NT2/D1 (cell line): ENCODE measurements around the gene TMEM222.
"Not testable (repeated sequence)": the region's sequence is repeated elsewhere in the genome, so short reads cannot be mapped to it uniquely, and the experiment has no call there.

ENCODE experiments used
- DNase-seq: peaks from one replicate; pipeline ENCODE4 v3.0.0-alpha.2; 2011; ENCODE audit warnings: low read depth, low spot score
- H3K27me3 ChIP-seq: 2 replicates; pipeline ENCODE4 v1.6.0; 2011; ENCODE audit warnings: mild to moderate bottlenecking; ENCODE audit not compliant: insufficient read length, insufficient read depth
- H3K36me3 ChIP-seq: 2 replicates; pipeline ENCODE4 v1.6.1; 2011; ENCODE audit warnings: mild to moderate bottlenecking, low read length, mixed read lengths; ENCODE audit not compliant: insufficient read depth, insufficient read length
- H3K4me1 ChIP-seq: 2 replicates; pipeline ENCODE4 v1.5.1; 2011; ENCODE audit not compliant: insufficient read depth, insufficient read length
- H3K4me3 ChIP-seq: 2 replicates; pipeline ENCODE4 v1.5.1; 2011; ENCODE audit warnings: low read depth; ENCODE audit not compliant: insufficient read length
- H3K9ac ChIP-seq: 2 replicates; pipeline ENCODE4 v1.6.0; 2011; ENCODE audit warnings: low read depth; ENCODE audit not compliant: insufficient read length
- H3K9me3 ChIP-seq: 2 replicates; pipeline ENCODE4 v1.5.1; 2011; ENCODE audit warnings: mild to moderate bottlenecking, low read length; ENCODE audit not compliant: insufficient read depth
- SUZ12 ChIP-seq: IDR thresholded peaks from 2 replicates; pipeline ENCODE4 v1.6.1; 2011; ENCODE audit not compliant: insufficient read length, insufficient read depth; ENCODE audit errors: extremely low read depth
- YY1 ChIP-seq: IDR thresholded peaks from 2 replicates; pipeline ENCODE4 v1.6.1; 2011; ENCODE audit not compliant: insufficient read length, insufficient read depth
- ZNF274 ChIP-seq: IDR thresholded peaks from 2 replicates; pipeline ENCODE4 v1.6.1; 2011; ENCODE audit warnings: mild to moderate bottlenecking, low read depth, low read length

Gene TMEM222

DNA sequence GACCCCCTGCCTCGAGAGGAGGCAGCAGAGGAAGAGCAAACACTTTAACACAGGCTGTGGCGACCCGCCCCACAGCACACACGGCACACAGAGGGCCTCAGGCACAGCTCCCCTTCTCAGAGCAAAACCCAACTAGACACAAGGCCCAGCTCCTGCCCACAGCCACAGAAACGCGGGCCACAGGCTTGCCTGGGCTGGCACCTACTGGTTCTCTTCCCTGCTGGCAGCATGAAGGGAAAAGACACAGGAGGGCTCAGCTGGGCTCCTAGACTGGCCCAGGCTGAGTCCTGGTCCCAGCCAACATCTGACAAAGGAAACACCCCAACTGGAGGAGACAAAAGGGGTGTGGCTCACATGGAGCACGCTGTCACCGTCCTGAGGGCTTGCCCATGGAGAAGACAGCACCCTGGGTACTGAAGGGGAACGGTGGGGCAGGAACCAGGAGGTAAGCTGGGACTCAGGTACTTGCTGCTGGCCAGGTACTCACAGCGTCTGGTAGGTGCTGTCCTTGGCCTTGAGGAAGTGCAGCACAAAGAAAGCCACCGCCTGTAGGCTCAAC lies 57.7 kb downstream of the TMEM222 start:
- Histone ChIP-seq H3K4me1 (peaks cover 14% of the 10 kb centered on the region), H3K9ac (peak overlapping the region; percentile 47), H3K27me3 (peaks cover 27% of the 10 kb centered on the region), H3K4me3 (no peak overlapping the region), H3K36me3 (no peaks in the 10 kb centered on the region), H3K9me3 (no peaks in the 10 kb centered on the region)
- no peak for TF ChIP-seq YY1
- TF ChIP-seq SUZ12: no peak
- no peak for TF ChIP-seq ZNF274
- no peak for DNase-seq

DNA sequence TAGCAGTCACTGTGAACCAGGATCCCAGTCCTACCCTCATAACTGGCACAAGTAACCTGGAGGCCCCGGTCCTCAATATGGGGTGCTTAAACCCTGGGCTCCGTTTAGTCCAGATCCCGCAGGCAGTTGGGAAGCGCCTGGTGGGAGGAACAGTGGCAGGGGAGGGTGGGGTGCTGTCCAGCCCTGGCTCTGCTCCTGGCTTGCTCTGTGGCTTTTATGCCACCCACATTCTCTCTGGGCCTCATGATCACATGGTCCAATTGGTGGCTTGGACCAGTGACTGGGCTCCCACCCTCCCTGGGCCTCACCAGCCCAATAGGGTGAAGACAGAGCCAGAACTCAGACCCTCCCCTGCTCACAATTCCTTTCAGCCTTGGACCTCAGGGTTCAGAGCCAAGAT lies 58.3 kb downstream of the TMEM222 start:
- TF ChIP-seq ZNF274 (no peak), SUZ12 (no peak), YY1 (no peak)
- no peak for DNase-seq
- H3K36me3 ChIP-seq: no peaks in the 10 kb centered on the region
- no peaks in the 10 kb centered on the region for H3K9me3 ChIP-seq
- no peak overlapping the region for H3K9ac ChIP-seq
- peaks cover 27% of the 10 kb centered on the region for H3K27me3 ChIP-seq
- H3K4me1 ChIP-seq: peaks cover 14% of the 10 kb centered on the region
- H3K4me3 ChIP-seq: no peak overlapping the region

DNA sequence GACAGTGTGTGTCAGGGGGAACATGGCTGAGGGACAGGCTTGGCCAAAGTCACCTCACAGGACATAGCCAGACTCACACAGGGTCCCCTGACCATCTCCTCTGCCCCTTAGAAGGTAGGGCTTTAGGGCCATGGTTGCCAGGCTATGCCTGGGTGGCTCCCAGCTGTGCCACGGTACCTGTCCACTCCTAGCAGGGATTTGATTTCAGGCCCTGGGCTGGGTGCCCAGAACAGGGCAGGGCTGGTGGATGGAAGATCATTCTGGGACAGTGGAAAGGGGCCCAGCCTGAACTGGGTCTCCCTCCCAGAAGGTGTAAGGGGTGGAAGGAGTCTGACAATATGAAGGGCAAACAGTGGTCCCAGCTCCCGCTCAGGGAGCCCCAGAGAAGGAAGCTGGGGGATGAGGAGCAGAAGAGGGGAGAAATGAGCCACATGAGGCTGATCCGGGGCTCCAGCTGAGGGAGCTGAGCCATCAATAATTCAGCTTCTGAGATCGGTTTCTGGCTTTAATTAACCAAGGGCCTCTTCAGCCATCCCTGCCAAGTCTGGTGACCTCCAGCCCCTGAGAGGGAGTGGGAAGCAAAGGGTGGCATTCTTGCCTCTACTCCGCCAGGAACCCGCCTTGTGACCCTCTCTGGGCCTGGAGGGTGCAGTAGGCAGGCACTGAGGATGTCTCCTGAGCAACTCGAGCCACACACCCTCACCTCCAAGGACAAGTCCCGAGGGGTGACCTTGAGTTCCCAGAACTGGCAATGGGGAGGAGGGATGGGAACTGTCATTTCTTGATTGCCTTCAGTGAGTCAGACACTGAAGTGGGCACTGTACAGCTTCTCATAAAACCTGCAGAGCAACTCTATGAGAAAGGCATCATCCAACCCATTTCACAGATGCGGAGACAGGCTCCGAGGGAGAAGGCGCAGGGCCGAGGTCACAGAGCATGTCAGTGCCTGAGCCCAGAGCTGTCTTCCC lies 59.1 kb downstream of the TMEM222 start:
- DNase-seq: no peak
- H3K36me3 ChIP-seq: no peaks in the 10 kb centered on the region
- H3K9ac ChIP-seq: no peak overlapping the region
- H3K9me3 ChIP-seq: no peaks in the 10 kb centered on the region
- no peak overlapping the region for H3K4me3 ChIP-seq
- H3K4me1 ChIP-seq: peaks cover 14% of the 10 kb centered on the region
- TF ChIP-seq ZNF274 (no peak), SUZ12 (no peak), YY1 (no peak)
- H3K27me3 ChIP-seq: peaks cover 27% of the 10 kb centered on the region

DNA sequence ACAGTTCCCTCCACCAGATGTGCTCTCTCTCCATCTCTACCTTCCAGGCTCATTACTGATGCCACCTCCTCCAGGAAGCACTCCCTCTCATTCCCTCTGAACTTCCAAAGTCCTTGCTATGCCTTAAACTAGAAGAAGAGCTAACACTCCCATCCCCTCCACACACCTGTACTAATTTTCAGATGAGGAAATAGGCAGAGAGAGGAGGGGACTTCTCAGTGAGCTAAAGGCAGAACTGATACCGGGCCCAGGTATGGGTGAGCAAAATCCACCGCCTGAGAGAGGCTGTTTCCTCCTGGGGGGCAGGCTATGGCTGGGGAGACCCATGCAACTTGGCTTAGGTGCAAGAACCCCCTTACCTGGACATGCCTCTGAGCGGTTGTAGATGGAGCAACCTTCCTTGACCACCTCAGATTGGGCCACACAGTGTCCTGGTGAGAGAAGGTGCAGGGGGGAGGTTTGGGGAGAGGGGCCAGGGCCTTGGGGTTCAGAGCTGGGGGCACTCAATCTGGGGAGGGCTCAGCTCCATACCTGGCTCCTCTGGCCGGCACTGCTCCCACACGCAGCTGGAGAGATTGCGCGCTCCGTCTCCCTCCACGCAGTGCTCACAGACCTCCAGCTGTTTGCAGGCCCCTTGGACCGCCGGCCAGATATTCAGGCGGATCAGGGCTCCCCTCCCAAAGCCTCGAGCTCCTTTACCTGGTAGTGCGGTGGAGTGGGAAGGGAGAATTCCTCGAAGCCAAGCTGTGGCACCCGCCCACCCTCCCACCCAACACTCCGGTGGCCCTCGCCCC lies 60.2 kb downstream of the TMEM222 start:
- no peak for DNase-seq
- TF ChIP-seq SUZ12: no peak
- no peak for TF ChIP-seq ZNF274
- TF ChIP-seq YY1: no peak
- Histone ChIP-seq H3K9me3 (no peaks in the 10 kb centered on the region), H3K4me1 (peaks cover 14% of the 10 kb centered on the region), H3K36me3 (no peaks in the 10 kb centered on the region), H3K27me3 (peaks cover 27% of the 10 kb centered on the region), H3K4me3 (peak overlapping the region; percentile 49), H3K9ac (peak overlapping the region; percentile 86)

DNA sequence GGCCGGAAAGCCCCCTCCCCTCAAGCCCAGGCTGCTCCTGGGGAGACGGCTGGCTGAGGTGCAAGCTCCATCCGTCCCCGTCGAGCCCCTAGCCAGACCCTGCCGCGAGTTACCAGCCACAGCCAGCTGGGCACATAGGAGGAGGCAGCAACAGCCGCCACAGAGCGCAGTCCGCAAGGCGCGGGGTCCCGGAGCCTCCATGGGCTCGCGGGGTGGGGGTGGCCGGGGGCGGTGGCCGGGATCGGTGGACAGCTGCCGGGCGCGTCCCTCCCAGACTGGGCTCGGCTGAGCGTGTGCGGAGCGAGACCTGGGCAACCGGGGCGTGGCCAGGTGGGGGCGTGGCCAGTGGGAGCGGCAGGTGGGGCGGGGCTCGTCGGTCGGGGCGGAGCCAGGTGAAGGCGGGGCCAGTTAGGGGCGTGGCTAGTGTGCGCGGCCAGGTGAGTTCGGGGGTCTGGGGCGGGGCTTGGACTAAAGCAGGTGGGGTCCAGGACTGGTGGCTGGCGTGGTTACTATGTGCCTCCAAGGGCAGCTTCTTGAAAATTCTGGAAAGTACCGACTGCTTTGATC lies 61.2 kb downstream of the TMEM222 start, which contains the start of gene CD164L2:
Gene CD164L2, minus strand, starts transcription at position 295 of the 567 bp plus-strand sequence. Its CDS starts 94 bp downstream, at position 201.
- TF ChIP-seq SUZ12 (no peak), YY1 (no peak), ZNF274 (no peak)
- no peaks in the 10 kb centered on the region for H3K9me3 ChIP-seq
- peak within 1 kb of the TSS; percentile 49 for H3K4me3 ChIP-seq
- peaks cover 14% of the 10 kb centered on the region for H3K4me1 ChIP-seq
- peak within 1 kb of the TSS; percentile 86 for H3K9ac ChIP-seq
- no peak for DNase-seq
- H3K27me3 ChIP-seq: peaks cover 27% of the 10 kb centered on the region
- no peaks in the 10 kb centered on the region for H3K36me3 ChIP-seq

DNA sequence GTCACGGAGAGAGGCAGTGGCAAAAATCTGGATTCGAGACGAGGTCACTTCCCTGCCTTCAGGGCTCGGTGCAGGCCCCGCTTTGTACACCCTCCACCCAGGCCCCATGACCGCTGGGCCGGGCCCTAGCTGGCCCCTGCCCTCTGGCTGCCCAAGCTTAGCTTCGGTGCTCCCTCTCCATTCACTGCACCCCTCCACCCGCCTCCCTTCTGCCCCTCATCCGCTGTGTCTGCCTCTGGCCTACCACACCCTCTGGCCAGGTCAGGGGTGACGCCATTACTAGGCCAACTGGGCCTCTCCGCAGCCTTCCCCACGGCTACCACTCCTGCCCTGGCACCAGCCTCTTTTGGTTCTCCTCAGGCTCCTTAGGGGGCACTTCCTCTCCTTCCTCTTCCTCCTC lies 61.7 kb downstream of the TMEM222 start:
- no peaks in the 10 kb centered on the region for H3K9me3 ChIP-seq
- no peak for DNase-seq
- no peak overlapping the region for H3K4me3 ChIP-seq
- no peak for TF ChIP-seq ZNF274
- no peak for TF ChIP-seq YY1
- TF ChIP-seq SUZ12: no peak
- no peaks in the 10 kb centered on the region for H3K36me3 ChIP-seq
- no peak overlapping the region for H3K9ac ChIP-seq
- H3K27me3 ChIP-seq: peaks cover 27% of the 10 kb centered on the region
- H3K4me1 ChIP-seq: peaks cover 17% of the 10 kb centered on the region

DNA sequence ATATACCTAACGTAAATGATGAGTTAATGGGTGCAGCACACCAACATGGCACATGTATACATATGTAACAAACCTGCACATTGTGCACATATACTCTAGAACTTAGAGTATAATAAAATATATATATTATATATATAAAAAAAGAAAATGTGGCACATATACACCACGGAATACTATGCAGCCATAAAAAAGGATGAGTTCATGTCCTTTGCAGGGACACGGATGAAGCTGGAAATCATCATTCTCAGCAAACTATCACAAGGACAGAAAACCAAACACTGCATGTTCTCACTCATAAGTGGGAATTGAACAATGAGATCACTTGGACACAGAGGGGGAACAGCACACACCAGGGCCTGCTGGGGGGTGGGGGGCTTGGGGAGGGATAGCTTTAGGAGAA lies 62.8 kb downstream of the TMEM222 start:
- H3K27me3 ChIP-seq: peaks cover 27% of the 10 kb centered on the region
- H3K4me3 ChIP-seq, H3K4me1 ChIP-seq, DNase-seq, H3K9me3 ChIP-seq, H3K36me3 ChIP-seq, H3K9ac ChIP-seq: not testable (repeated sequence)
